HepG2 (cell line): ENCODE results near the gene AMBRA1. TPM values are rescaled to one million over a fixed set of nuclear protein-coding genes. Genes with fewer than 3 reads are reported as not detected.
A peak's percentile ranks its signal among the peaks of the same experiment; 100 is the strongest.

ENCODE experiments used
- ATAC-seq: fragments of 200-7000 bp; cut with Tn5 transposase; 3 replicates; pipeline ENCODE4 v1.9.1; 2020; ENCODE audit warnings: mild to moderate bottlenecking, moderate library complexity
- BruUV-seq: library from RNA; stranded (reverse); fragments of 400-500 nt; replicated peaks from 2 replicates; lab custom pipeline; 2021; lab: Mats Ljungman, UMichigan
- CTCF ChIA-PET: fragments of 300-600 bp; formaldehyde crosslinking; extraction: SDS; loops from one replicate; lab custom pipeline; 2021; ENCODE audit warnings: low total read pairs, inconsistent platforms, low intra/inter-chr PET ratio; lab: Yijun Ruan, JAX
- POLR2A ChIA-PET: fragments of 350-600 bp; sonication (Branson Sonifier 250); formaldehyde crosslinking; loops from one replicate; lab custom pipeline; 2020; ENCODE audit warnings: antibody characterized with exemption, inconsistent platforms; lab: Yijun Ruan, JAX
- DNase-seq: peaks from one replicate; pipeline ENCODE4 v3.0.0-alpha.2; 2015; ENCODE audit warnings: low spot score
- FAIRE-seq: peaks from 3 replicates; lab custom pipeline; 2011; peaks lifted over from hg19 to GRCh38; lab: Jason Lieb, UNC
- H2AFZ ChIP-seq: one replicate; pipeline ENCODE4 v1.6.1; 2011; ENCODE audit warnings: low read length, inconsistent platforms
- H3K27ac ChIP-seq: fragments of 300-600 bp; 3 replicates; pipeline ENCODE4 v1.8.0; 2011; ENCODE audit warnings: mixed run types, mild to moderate bottlenecking, mixed read lengths, low read length, inconsistent platforms; ENCODE audit not compliant: insufficient read depth; ENCODE audit errors: extremely low read length
- H3K27me3 ChIP-seq, 2 experiments: fragments of 200-600 bp in 1 of 2; 2 replicates in 1 of 2; 3 replicates in 1 of 2; pipeline versions ENCODE4 v1.6.0 to v1.8.0; 2011; ENCODE audit warnings: low read length in 2 of 2, mild to moderate bottlenecking in 2 of 2, moderate library complexity in 2 of 2, inconsistent platforms in 1 of 2; ENCODE audit not compliant: insufficient read depth in 2 of 2, control insufficient read depth in 1 of 2
- H3K36me3 ChIP-seq, 2 experiments: fragments of 200-600 bp in 1 of 2; replicated peaks in 1 of 2; 2 replicates in 1 of 2; 3 replicates in 1 of 2; pipeline versions ENCODE4 v1.5.1 to v1.8.0; 2011; ENCODE audit warnings: low read length in 2 of 2, inconsistent platforms in 1 of 2; ENCODE audit not compliant: insufficient read depth in 2 of 2, control insufficient read depth in 1 of 2
- H3K4me1 ChIP-seq: 2 replicates; pipeline ENCODE4 v1.5.1; 2012; ENCODE audit warnings: low read length, inconsistent platforms; ENCODE audit not compliant: insufficient read depth
- H3K4me2 ChIP-seq: 2 replicates; pipeline ENCODE4 v1.6.0; 2011; ENCODE audit warnings: low read depth, low read length, inconsistent platforms
- H3K4me3 ChIP-seq, 3 experiments: fragments of 200-600 bp in 1 of 3; sonication (generic), shearing (Covaris generic) in 1 of 3; replicated peaks in 1 of 3; 2 replicates each; pipeline ENCODE4 v1.5.1; 2011 to 2016; ENCODE audit warnings: low read length in 3 of 3, inconsistent platforms in 2 of 3, low read depth in 2 of 3, mild to moderate bottlenecking in 2 of 3, control low read depth in 1 of 3, mixed read lengths in 1 of 3; ENCODE audit not compliant: insufficient read depth in 1 of 3
- H3K79me2 ChIP-seq: one replicate; pipeline ENCODE4 v1.6.1; 2011; ENCODE audit warnings: low read length, inconsistent platforms; ENCODE audit not compliant: insufficient read depth
- H3K9ac ChIP-seq: 2 replicates; pipeline ENCODE4 v1.6.0; 2011; ENCODE audit warnings: mild to moderate bottlenecking, low read depth, low read length, inconsistent platforms; ENCODE audit not compliant: insufficient read depth
- H3K9me3 ChIP-seq: 2 replicates; pipeline ENCODE4 v1.5.1; 2012; ENCODE audit warnings: mild to moderate bottlenecking, low read length
- H4K20me1 ChIP-seq: 2 replicates; pipeline ENCODE4 v1.6.0; 2011; ENCODE audit warnings: inconsistent platforms, mild to moderate bottlenecking, low read length, moderate library complexity; ENCODE audit not compliant: insufficient read depth
- ARID3A ChIP-seq: IDR thresholded peaks from 2 replicates; pipeline ENCODE4 v1.6.1; 2012; ENCODE audit warnings: low read depth, low read length, improper control_type of control experiment
- MAFF ChIP-seq: IDR thresholded peaks from 2 replicates; pipeline ENCODE4 v1.6.1; 2011; ENCODE audit warnings: low read depth, low read length, improper control_type of control experiment
- MAFK ChIP-seq, 2 experiments: IDR thresholded peaks in 1 of 2; conservative IDR thresholded peaks in 1 of 2; 2 replicates each; pipeline ENCODE4 v1.6.1; 2011; ENCODE audit warnings: improper control_type of control experiment in 2 of 2, low read length in 2 of 2
- NFRKB ChIP-seq: fragments of 450-650 bp; IDR thresholded peaks from 2 replicates; pipeline ENCODE4 v1.6.1; 2017
- RBM22 ChIP-seq: fragments of 200-400 bp; formaldehyde crosslinking; optimal IDR thresholded peaks from 2 replicates; pipeline ENCODE3; 2017; ENCODE audit warnings: mild to moderate bottlenecking, low read length, moderate library complexity
- ZNF235 ChIP-seq: sonication (generic); formaldehyde crosslinking; IDR thresholded peaks from 2 replicates; pipeline ENCODE4 v1.8.1; 2023; ENCODE audit warnings: mild to moderate bottlenecking, missing genetic modification reagents, borderline replicate concordance
- WGBS: methylation state at CpG from one replicate; pipeline ENCODE4 v1.1.6; 2017; ENCODE audit warnings: low lambda C conversion rate; 5-methylcytosine and 5-hydroxymethylcytosine counted together
- in situ Hi-C: cut with HindIII; loops from 2 replicates; pipeline ENCODE4 v1.10.0; 2017; ENCODE audit warnings: low pct_unique_long_range_greater_than_20kb; ENCODE audit not compliant: extremely low pct_ligation_motif_present
- intact Hi-C: fragments of 100-400 bp; cut with micrococcal nuclease; formaldehyde crosslinking; loops from one replicate; pipeline ENCODE4 v1.10.0; 2022; ENCODE audit not compliant: unreplicated experiment
- polyA plus RNA-seq, 8 experiments: library from polyadenylated mRNA; depleted of rRNA in 3 of 8; stranded (reverse) in 7 of 8; unstranded in 1 of 8; fragments of >200 nt; fragmentation: Illumina TruSeq in 4 of 8; extraction: Trizol in 4 of 8; gene quantifications; 2 replicates each; pipeline versions ENCODE4 v1.2.1 to v1.2.3, GENCODE V29; 2011 to 2016; ENCODE audit warnings: low read depth in 4 of 8, missing spikeins in 1 of 8, mixed read lengths in 1 of 8; ENCODE audit not compliant: insufficient read depth in 1 of 8
- total RNA-seq, 5 experiments: library from RNA; depleted of rRNA; stranded (reverse); fragments of >200 nt; fragmentation: Illumina TruSeq; extraction: Trizol; gene quantifications; 2 replicates each; pipeline ENCODE4 v1.2.3, GENCODE V29; 2016; ENCODE audit warnings: low read depth in 1 of 5

The AMBRA1 gene
- total and polyA plus RNA-seq, 2 of the 13 experiments (the other 11 are each of a cell fraction or from before 2014, with no cell fraction given) = 15.7 to 26.0 TPM

- H3K4me3 ChIP-seq = no peak overlapping the region
- ATAC-seq (no peak), FAIRE-seq (no peak), DNase-seq (no peak)
- WGBS = 97% methylated on average over 8 of the region's 9 CpGs
- POLR2A ChIA-PET = no interaction called here
- H3K4me1 ChIP-seq = no peaks in the 10 kb centered on the region
- no TSS peak for BruUV-seq
- in situ Hi-C loops = no loop called here
- CTCF ChIA-PET = no interaction called here
- no peak overlapping the region for H3K4me2 ChIP-seq
- no peaks in the 10 kb centered on the region for H4K20me1 ChIP-seq
- no peaks in the 10 kb centered on the region for H3K79me2 ChIP-seq
- no peak overlapping the region for H3K9ac ChIP-seq
- H3K9me3 ChIP-seq = no peaks in the 10 kb centered on the region
- no peak overlapping the region for H3K27ac ChIP-seq
- H3K36me3 ChIP-seq = peaks cover 26 to 56% of the 10 kb centered on the region in 2 experiments; a peak in 4 of 5 replicates
- intact Hi-C loops = no loop called here
- no peak overlapping the region for H2AFZ ChIP-seq
- H3K27me3 ChIP-seq = no peaks in the 10 kb centered on the region
- peak; percentile 46 for TF ChIP-seq MAFF
- TF ChIP-seq NFRKB = no peak
- peak; percentile 46 to 67; a peak in 3 of 4 replicates for TF ChIP-seq MAFK (conservative IDR thresholded peaks at IDR 0.05 in 1 of 2, IDR thresholded peaks at IDR 0.05 in 1 of 2; ENCODE audit: low read length in 2 of 2)
- TF ChIP-seq RBM22 = peak; percentile 34
- TF ChIP-seq ARID3A = no peak
- no peak for TF ChIP-seq ZNF235 (CRISPR knock-in tag)
These were observed 166.5 kb downstream of the AMBRA1 start for GRCh38 chr11:46427364-46427763.
